GM21390 (cell line): Measurements from ENCODE around the gene RAP1GAP.
"Not testable (repeated sequence)": the region's sequence is repeated elsewhere in the genome, so short reads cannot be mapped to it uniquely, and the experiment has no call there.

ENCODE experiments used
- ATAC-seq: cut with Tn5 transposase; IDR thresholded peaks from one replicate; pipeline ENCODE4 v1.9.1; 2021; ENCODE audit not compliant: unreplicated experiment

RAP1GAP gene

DNA sequence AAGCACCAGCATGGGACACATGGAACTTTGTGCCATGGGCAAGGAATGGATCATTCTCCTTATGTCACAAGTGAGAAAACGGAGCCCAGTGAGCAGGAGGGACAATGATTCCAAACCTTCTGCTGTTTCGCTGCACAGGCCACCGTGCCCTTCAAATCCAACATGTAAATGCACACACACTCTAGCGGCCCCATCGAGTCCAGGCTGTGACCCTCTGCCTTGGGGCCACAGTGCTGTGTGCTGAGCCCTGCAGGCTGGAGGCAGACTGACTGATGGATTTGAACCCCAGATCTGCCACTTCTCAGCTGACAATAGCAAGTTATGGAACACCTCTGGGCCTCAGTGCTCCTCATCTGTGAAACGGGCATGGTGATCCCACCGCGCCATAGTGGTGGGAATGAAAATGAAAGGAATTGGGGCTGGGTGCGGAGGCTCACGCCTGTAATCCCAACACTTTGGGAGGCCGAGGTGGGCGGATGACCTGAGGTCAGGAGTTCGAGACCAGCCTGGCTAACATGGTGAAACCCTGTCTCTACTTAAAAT lies 96.4 kb downstream of the RAP1GAP start:
- no peak for ATAC-seq

DNA sequence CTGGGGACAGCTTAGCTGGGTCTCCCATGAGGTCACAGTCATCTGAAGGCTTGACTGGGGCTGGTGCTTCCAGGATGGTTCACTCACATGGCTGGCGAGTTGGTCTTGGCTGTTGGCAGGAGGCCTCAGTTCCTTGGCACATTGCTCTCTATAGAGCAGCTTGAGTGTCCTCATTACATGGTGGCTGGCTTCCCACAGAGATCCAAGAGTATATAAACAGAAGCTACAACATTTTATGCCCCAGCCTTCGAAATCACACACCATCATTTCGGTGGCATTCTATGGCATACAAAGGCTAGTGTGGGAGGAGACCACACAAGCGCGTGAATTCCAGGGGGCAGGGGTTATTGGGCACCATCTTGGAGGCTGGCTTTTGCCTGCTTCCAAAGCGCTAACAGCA lies 96.9 kb downstream of the RAP1GAP start:
- ATAC-seq = no peak

DNA sequence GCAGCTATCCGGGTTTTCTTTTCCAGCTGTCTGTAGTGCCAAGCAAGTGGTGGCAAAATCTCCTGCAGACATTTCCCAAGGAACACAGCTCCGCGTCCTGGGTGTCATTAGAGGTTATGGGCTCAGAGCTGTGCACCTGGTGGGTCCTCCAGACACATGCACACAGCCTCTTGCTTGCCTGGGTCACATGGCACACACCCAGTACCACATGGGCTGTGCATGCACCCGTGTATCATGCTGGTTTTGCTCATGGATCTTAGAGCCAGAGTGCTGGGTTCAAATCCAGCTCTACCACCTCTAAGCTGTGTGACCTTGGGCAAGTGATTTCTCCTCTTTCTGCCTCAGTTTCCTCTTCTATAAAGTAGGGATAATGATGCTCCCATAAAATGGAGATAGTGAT lies 98.3 kb downstream of the RAP1GAP start:
- ATAC-seq = no peak

DNA sequence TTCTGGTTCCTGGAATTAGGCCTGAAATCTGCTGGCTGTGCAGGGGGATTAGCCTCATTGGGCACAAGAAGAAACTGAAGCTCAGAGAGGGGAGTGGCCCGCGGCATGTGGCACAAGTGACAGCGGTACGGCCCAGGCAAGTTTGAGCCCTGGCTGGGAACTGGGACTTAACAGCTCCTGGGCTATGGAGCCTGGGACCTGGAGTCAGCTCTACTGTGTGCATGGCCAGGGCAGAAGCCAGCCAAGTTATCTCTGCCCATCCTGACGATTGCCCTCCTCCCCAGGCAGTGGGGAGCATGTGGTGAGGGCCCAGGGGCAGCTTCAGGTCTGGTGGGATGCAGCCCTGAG lies 98.7 kb downstream of the RAP1GAP start:
- ATAC-seq = no peak

DNA sequence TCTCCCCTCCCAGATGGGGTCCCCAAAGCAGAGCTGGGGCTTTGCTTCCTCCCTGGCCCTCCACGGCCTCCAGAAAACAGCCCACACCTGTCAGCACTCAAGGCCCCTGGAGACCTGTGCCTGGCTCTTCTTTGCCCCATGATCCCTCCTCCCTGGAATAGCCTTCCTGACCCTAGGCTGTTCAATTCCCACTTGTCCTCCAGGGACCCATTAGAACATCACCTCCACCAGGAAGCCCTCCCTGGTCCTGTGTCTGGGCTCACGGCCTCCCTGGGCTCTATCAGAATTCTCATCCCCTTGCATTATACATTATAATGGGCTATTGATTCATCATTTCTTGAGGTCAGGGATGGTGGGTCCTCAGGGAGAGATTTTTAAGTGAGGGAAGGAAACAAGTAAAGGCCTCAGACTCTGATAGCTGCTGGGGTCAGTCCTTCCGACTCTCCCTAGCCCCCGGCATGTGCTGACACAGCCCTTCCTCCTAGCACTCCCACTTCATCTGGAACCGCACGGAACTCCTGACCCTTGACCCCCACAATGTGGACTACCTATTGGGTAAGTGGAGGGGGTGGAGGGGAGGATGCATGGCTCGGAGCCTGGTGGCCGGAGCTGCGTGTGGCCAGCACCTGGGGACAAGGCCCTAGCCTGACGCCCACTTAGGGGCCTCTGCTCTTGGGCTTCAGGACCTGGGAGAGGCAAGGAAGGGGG lies 99.2 kb downstream of the RAP1GAP start:
- no peak for ATAC-seq

DNA sequence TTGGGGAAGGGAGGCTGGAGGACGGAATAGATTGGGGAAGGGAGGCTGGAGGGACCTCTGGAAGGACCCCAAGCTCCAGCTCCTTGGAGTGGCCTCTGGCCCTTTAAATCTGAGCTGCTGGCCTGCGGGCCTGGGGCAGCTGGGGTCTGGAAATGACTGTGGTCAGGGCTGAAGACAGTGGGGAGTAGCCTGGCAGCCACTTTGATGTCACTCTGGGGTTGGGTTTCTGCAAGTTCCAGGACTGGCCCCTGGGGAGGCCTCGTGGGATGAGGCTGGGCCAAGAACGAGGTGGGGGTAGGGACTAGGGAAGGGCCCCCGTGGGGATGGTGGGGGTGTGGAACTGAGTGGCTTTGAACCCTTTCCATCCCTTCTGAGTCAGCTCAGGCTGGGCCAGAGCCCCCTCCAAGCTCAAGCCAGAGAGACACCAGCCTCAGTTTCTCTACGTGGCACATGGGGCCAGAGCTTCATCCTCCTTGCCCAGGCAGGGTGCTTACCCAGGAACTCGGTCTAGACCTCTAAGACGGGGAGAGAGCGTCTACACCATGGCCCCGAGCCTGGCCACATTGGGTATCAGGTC lies 100.3 kb downstream of the RAP1GAP start:
- ATAC-seq = no peak

DNA sequence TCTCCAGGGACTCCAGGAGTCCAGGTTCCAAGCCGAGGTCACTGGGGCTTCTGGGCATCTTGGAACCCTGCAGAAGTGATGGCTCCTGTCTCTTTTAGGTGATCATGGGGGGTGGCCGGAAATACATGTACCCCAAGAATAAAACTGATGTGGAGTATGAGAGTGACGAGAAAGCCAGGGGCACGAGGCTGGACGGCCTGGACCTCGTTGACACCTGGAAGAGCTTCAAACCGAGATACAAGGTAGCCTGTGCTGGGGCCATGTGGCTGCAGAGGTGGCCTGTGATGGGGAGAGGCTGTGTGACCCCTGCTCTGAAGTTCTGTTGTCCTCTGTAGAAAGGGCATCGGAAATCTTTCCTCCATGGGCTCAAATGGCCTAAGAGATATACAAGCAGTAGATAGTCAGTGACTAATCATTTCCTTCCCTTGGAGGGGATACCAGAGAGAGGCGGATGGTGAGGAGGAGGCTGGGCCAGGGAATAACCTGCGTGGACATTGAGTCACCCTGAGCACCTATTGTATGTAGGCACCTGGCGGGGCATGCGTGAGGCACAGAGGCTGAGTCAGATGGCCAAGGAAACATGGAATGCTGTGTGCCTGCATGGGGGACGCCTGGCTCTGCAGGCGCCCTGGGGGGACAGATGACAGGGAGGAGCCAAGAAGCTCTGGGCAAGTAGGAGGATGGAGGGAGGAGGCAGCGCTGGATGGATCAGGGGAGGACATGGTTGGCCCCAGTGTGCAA lies 101.0 kb downstream of the RAP1GAP start:
- ATAC-seq = no peak

DNA sequence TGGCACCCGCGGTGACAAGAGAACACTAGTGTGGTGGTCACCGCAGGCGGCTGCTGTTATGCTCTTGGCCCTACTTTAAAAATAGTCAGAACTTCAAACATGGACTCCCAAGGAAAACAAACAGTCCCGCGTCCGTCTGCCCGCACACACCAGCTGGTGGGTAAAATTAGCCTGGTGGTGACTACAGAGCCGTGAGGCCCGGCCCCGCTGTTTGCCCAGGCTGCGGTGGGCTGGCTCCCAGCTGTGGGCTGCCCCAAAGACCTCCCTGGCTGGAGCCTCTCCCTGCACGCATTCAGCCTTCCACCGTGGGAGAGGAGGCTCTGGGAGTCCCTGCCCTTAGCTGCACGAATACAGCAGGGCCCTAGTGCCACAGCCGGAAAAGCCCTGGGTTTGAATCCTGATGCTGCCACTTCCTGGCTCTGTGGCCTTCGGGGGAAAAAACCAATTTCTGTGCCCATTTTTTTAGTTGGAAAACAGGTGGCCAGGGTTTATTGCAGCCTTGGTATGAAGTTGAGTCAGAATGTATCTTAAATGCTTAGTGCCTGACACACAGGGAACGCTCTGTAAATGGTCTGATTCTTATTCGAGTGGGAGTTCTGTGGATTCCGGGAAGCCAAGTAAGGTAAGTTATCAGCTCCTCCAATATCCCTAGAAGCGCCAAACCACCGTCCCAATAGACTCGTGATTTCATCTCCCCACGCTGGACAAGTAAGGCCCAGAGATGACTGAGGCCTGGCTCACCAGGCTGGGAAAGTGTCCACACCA lies 101.7 kb downstream of the RAP1GAP start:
- ATAC-seq = no peak

DNA sequence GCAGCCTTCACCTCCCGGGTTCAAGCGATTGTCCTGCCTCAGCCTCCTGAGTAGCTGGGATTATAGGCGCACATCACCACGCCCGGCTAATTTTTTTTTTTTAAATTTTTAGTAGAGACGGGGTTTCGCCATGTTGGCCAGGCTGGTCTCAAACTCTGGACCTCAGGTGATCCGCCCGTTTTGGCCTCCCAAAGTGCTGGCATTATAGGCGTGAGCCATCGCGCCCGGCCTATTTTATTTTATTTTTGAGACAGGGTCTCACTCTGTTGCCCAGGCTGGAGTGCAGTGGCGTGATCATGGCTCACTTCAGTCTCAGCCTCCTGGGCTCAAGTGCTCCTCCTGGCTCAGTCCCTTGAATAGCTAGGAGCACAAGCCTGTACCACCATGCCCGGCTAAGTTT lies 102.8 kb downstream of the RAP1GAP start:
- ATAC-seq = not testable (repeated sequence)

DNA sequence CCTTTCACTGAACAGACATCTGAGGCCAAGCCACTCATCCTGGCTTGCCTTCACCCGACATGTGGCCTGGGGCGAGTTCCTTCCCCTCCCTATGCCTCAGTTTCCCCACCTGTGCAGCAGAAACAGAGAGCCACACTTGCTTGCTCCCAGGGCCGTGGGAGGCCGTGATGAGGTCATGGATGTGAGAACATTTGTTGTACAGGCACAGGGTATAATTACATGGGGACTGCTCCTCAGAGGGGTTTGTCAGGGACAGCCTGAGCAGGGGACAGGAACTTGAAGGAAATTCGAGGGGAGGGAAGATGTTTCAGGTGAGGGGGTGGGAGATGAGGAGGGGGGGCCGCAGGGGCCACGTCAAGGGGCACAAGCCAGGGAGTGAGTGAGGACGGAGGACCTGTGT lies 103.9 kb downstream of the RAP1GAP start:
- ATAC-seq = no peak

DNA sequence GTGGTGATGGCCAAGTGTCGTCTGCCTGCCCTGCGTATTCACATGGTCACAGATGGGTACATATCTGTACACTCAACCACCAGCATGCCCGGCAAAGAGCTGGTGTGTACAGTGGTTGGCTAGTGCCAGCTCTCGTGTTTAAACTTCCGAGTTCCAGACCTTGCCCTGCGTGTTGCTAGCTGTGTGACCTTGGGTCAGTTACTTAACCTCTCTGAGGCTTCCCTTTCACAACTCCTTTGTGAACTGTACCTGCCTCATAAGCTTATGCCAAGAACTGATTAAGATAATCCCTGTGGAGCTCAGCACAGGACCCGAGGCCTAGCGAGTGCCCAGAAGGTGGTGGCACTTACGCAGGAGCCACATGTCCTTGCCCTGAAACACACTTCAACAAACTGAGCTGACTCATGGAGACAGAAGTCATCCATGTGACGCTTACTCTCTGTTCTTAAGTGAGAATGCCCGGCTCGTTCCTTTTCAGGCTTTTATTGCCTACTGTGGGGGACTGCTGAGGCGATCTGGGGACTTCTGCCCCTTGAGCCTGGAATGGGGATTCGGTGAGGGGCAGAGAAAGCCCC lies 104.5 kb downstream of the RAP1GAP start:
- ATAC-seq = no peak

DNA sequence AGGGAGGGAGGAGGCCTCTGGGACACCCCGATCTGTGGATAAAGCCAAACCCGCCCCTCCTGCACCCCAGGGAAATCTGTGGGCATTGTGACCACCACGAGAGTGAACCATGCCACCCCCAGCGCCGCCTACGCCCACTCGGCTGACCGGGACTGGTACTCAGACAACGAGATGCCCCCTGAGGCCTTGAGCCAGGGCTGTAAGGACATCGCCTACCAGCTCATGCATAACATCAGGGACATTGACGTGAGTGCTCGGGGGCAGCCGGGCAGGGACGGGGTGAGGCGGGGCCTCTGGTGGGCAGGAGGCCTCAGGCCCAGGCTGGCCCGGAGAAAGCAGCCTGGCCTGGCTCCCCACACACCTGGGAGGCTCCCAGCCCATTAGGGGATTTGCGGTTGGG lies 105.2 kb downstream of the RAP1GAP start:
- ATAC-seq = no peak

DNA sequence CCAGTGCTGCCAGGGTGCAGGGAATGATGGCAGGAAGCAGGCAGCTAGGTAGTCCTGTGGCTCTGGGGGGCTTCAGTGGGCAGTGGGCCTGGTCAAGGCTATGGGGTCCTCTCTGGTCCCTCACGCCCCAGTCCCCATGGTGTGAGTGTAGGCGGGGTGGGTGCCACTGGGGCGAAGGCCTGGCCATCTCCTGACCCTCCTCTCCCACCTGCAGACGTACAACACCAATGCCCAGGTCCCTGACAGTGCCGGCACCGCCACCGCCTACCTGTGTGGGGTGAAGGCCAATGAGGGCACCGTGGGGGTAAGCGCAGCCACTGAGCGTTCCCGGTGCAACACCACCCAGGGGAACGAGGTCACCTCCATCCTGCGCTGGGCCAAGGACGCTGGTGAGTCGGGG lies 106.3 kb downstream of the RAP1GAP start:
- no peak for ATAC-seq

DNA sequence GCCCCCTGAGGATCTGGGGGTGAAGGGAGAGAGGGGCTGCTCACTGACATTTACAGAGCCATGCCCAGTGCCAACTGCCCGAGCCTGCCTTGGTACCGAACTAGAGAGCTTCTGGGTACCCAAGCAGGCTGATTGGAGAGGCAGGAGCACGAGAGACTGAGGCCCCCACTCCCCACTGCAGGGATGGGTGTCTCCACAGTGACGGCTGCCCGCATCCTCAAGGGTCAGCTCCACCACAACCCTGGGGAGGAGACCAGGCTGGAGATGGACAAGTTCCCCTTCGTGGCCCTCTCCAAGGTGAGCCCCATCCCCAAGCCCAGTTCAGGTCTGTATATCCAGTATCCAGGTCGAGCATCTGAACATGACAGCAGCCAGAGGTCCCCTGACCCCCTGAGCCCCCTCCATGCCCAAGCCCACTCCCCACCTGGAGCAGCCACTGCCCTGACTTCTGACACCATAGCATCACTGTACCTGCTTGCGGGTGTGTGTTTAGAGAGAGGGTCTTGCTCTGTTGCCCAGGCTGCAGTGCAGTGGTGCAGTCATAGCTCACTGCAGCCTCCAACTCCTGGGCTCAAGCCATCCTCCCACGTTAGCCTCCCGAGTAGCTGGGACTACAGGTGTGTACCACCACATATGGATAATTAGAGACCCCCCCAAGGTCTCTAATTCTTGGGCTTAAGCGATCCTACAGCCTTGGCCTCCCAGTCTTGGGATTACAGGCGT lies 108.1 kb downstream of the RAP1GAP start:
- no peak for ATAC-seq

DNA sequence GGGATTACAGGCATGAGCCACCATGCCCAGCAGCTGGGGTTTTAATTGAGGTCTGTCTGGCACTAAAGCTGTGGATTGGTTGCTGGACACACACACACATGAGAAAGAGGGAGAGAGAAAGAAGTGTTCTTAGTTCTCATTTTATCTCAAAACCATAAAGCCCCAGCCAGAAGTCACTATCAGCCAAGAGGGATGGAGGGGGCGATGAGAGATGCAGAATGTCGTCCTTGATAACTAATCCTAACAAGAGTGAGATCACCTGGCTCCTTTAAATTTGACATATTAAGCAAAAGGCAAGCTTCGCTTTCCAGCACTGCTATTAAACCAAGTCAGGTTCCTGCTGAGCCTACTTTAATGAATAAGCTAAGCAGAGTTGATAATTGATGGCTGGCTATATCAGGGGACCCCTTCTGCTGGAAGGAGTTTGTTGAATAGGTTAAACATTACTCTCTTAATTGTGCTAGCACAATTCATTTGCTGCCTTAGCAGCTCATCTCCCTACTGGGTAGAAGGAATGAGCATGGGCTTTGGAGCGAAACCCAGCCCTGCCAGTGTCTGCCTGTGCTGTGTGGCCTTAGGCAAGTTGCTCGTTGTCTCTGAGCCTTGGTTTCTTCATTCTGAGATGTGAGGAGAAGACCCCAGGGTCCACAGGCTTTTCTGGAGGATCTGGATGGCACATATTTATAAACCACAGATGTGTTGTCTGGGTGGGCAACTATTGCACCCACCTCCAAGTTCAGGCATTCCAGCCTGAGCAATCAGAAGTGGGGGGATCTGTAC lies 109.2 kb downstream of the RAP1GAP start:
- ATAC-seq = no peak

DNA sequence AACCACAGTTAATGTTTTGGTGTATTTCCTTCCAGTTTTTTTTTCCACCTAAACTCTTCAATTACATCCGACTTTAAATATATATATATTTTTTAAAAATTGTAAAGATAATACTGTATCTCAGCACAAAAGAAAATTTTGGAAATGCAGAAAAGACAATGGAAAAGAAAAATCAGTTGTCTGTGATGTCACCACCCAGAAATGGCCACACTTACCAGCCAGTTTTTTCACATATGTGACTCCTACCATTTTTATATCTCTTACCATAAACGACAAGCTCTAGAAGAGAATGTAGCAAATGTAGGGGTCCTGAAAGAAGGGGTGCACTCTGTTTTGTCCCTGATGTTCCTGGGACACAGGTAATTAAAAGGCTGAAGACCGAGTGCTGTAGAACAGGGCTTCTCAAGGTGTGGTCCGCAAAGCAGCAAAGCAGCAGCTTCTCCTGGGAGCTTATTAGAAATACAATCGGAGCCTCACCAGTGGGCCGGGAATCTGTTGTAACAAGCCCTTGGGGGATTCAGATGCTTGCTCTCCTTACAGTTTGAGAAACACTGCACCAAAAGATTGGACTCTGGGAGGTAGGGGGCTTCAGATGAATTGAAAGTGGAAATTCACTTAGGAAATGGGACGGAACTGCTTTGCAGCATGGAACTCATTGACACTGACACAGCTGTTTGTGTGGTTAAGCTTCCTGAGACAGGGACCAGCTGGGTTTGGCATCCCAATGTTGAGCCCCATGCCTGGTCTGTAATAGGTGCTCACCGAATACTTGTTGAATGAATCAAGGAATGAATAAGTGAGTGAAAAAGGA lies 115.8 kb downstream of the RAP1GAP start:
- ATAC-seq = no peak

DNA sequence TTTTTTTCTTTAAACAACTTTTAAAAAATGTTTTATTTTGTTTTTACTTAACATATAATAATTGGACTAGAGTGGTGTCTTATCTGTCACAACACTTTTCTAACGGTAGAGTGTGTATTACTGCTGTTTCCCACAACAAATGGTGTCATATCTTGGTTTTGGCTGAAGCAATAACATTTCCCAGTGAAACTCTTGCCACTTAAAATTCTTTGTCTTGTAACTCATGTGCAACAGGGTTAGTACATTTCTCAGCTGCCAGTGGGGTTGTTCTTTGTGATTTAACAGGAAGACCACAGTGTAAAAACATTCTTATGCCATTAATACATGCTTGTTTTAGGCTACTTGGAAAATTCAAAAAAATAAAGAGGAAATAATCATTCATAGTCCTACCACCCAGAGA lies 116.4 kb downstream of the RAP1GAP start:
- ATAC-seq = no peak

DNA sequence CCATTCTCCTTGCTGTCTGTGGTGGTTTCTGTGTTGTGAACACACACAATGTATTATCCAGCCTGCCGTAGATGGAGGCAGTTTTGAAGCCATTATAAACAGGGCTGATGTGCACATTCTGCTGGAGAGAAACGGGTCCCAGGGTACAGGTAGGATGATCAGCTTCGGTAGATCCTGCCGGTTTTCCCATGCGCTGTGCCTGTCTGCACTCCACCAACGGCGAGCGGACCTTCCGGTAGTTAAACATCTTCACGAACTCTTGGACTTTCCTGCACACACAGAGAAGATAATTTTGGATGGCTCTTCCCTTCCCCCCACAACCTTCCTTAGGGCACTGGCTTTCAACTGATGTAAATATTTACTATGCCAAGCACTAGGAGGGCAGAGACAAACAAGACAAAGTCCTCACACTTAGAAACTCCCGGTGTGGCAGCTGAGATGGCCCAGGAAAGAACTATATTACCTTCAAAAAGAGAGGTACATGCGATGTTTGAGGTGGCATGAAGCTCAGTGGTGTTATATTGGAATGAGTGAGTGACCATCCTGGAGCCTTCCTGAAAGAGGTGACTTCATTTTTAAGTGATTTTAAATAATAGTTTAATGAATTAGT lies 118.2 kb downstream of the RAP1GAP start:
- no peak for ATAC-seq
